Right lobe of liver (tissue), 4 donors: ENCODE data around the gene RALGAPA2.

ENCODE experiments used
- POLR2A ChIP-seq: fragments of 450-650 bp; IDR thresholded peaks from one replicate; pipeline ENCODE4 v1.6.1; 2017; ENCODE audit warnings: antibody characterized with exemption, mild to moderate bottlenecking
- TF ChIP-seq, protein P1 (sequence below), 4 donors: fragments of 200-600 bp in 3 of 4; fragments of 450-650 bp in 1 of 4; IDR thresholded peaks; one replicate each; pipeline versions ENCODE4 v1.5.1 to v1.8.0; 2016 to 2022; ENCODE audit warnings: antibody characterized with exemption in 4 of 4, mild to moderate bottlenecking in 2 of 4
- donor health status: DM: no; HTN: no; CAD: no.
- donor health status: DM: no; HTN: no; CAD: no.
- donor health status: DM: no; HTN: yes; CAD: no.

- TF ChIP-seq, protein P1, sequence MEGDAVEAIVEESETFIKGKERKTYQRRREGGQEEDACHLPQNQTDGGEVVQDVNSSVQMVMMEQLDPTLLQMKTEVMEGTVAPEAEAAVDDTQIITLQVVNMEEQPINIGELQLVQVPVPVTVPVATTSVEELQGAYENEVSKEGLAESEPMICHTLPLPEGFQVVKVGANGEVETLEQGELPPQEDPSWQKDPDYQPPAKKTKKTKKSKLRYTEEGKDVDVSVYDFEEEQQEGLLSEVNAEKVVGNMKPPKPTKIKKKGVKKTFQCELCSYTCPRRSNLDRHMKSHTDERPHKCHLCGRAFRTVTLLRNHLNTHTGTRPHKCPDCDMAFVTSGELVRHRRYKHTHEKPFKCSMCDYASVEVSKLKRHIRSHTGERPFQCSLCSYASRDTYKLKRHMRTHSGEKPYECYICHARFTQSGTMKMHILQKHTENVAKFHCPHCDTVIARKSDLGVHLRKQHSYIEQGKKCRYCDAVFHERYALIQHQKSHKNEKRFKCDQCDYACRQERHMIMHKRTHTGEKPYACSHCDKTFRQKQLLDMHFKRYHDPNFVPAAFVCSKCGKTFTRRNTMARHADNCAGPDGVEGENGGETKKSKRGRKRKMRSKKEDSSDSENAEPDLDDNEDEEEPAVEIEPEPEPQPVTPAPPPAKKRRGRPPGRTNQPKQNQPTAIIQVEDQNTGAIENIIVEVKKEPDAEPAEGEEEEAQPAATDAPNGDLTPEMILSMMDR (IDR thresholded peaks at IDR 0.05), result no peak
- no peak for TF ChIP-seq POLR2A
Observed at GRCh38 chr20:20498076-20498861, 214.2 kb downstream of the RALGAPA2 start.
